Measurements from ENCODE around the gene SYT6. TPM values are rescaled to one million over a fixed set of nuclear protein-coding genes. Genes with fewer than 3 reads are reported as not detected.
"Not testable (repeated sequence)": the region's sequence is repeated elsewhere in the genome, so short reads cannot be mapped to it uniquely, and the experiment has no call there.

Gene SYT6
- total RNA-seq, 2 experiments from 2014 or later: not detected

- H4K20me1 ChIP-seq (ENCODE audit: insufficient read depth, low read length): no peaks in the 10 kb centered on the region
- CTCF ChIA-PET (ENCODE audit: unreplicated experiment): interaction anchor here (0.8 kb wide), 1 partner anchor 93 kb away, joined by 3 read pairs; no protein-coding TSS in a partner anchor
- no peak overlapping the region for H2AFZ ChIP-seq (ENCODE audit: low read length)
- no peak overlapping the region for H3K4me3 ChIP-seq (ENCODE audit: low read depth, low read length, poor library complexity, severe bottlenecking)
- H3K27ac ChIP-seq (ENCODE audit: low read depth, low read length, poor library complexity, severe bottlenecking): no peak overlapping the region
- TF ChIP-seq CTCF (conservative IDR thresholded peaks at IDR 0.05; ENCODE audit: low read length) (no peak), EZH2phosphoT487 (IDR thresholded peaks at IDR 0.05; ENCODE audit: borderline replicate concordance, low read depth, low read length) (no peak)
- no peaks in the 10 kb centered on the region for H3K4me1 ChIP-seq (ENCODE audit: insufficient read depth, low read length, poor library complexity, severe bottlenecking)
- intact Hi-C loops (cut with micrococcal nuclease; ENCODE audit: unreplicated experiment): no loop called here
- no peaks in the 10 kb centered on the region for H3K36me3 ChIP-seq (ENCODE audit: insufficient read depth, low read length)
- BruUV-seq (replicated peaks): no TSS peak
- H3K9me2 ChIP-seq (ENCODE audit: insufficient read depth, low read length): no peaks in the 10 kb centered on the region
- no peaks in the 10 kb centered on the region for H3K79me2 ChIP-seq (ENCODE audit: insufficient read depth, low read depth, low read length)
- no peak overlapping the region for H3K4me2 ChIP-seq (ENCODE audit: low read length)
- POLR2A ChIA-PET: no interaction called here
- no peak for DNase-seq (ENCODE audit: low spot score)
- H3K9me3 ChIP-seq (ENCODE audit: low read length): no peaks in the 10 kb centered on the region
Observed at GRCh38 chr1:114072246-114072645, 81.4 kb downstream of the SYT6 start.

GRCh38 chr1:114069762-114070161 lies 83.9 kb downstream of the SYT6 start:
- H3K9me3 ChIP-seq (ENCODE audit: low read length); H3K27ac ChIP-seq (ENCODE audit: low read depth, low read length, poor library complexity, severe bottlenecking); H3K4me3 ChIP-seq (ENCODE audit: low read depth, low read length, poor library complexity, severe bottlenecking); H4K20me1 ChIP-seq (ENCODE audit: insufficient read depth, low read length); H3K9me2 ChIP-seq (ENCODE audit: insufficient read depth, low read length); CTCF ChIA-PET (ENCODE audit: unreplicated experiment); H3K4me2 ChIP-seq (ENCODE audit: low read length); BruUV-seq (replicated peaks); H3K79me2 ChIP-seq (ENCODE audit: insufficient read depth, low read depth, low read length); POLR2A ChIA-PET; H2AFZ ChIP-seq (ENCODE audit: low read length); H3K36me3 ChIP-seq (ENCODE audit: insufficient read depth, low read length); DNase-seq (ENCODE audit: low spot score); H3K4me1 ChIP-seq (ENCODE audit: insufficient read depth, low read length, poor library complexity, severe bottlenecking); intact Hi-C loops (cut with micrococcal nuclease; ENCODE audit: unreplicated experiment): not testable (repeated sequence)

DNA sequence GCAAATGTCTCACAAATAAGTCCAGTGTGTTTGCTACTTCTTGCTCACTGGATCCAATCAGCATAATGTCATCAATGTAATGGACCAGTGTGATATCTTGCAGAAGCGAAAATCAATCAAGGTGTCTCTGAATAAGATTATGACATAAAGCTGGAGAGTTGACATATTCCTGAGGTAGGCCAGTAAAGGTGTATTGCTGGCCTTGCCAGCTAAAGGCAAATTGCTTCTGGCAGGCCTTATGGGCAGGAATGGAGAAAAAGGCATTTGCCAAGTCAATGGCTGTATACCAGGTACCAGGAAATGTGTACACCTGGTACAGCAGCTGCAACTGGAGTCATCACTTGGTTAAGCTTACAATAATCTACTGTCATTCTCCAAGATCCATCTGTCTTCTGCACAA lies 85.0 kb downstream of the SYT6 start:
- H3K9me3 ChIP-seq (ENCODE audit: low read length); H3K27ac ChIP-seq (ENCODE audit: low read depth, low read length, poor library complexity, severe bottlenecking); H4K20me1 ChIP-seq (ENCODE audit: insufficient read depth, low read length); POLR2A ChIA-PET; H3K9me2 ChIP-seq (ENCODE audit: insufficient read depth, low read length); H3K79me2 ChIP-seq (ENCODE audit: insufficient read depth, low read depth, low read length); H3K36me3 ChIP-seq (ENCODE audit: insufficient read depth, low read length); BruUV-seq (replicated peaks); H2AFZ ChIP-seq (ENCODE audit: low read length); H3K4me1 ChIP-seq (ENCODE audit: insufficient read depth, low read length, poor library complexity, severe bottlenecking); DNase-seq (ENCODE audit: low spot score); CTCF ChIA-PET (ENCODE audit: unreplicated experiment); intact Hi-C loops (cut with micrococcal nuclease; ENCODE audit: unreplicated experiment); H3K4me3 ChIP-seq (ENCODE audit: low read depth, low read length, poor library complexity, severe bottlenecking); H3K4me2 ChIP-seq (ENCODE audit: low read length): not testable (repeated sequence)

DNA sequence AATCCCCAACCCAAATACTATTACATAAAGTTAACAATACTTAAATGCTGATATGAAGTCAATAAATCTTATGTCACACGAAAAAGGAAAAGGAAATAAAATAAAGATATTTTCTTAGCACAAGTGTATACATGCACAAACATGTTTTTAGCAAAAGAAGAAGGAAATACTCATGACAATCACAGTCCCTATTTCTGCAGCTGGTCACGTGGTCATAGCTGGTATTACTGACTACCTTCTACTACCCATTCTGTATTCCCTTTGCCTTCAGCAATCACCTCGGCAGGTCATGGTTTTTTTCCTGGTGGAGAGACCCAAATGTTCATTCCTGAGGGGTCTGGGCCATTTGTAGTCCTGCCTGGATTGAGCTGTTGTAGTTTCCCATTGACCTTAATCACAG lies 88.0 kb downstream of the SYT6 start:
- intact Hi-C loops (cut with micrococcal nuclease; ENCODE audit: unreplicated experiment); H3K79me2 ChIP-seq (ENCODE audit: insufficient read depth, low read depth, low read length); CTCF ChIA-PET (ENCODE audit: unreplicated experiment); DNase-seq (ENCODE audit: low spot score); H3K4me1 ChIP-seq (ENCODE audit: insufficient read depth, low read length, poor library complexity, severe bottlenecking); H4K20me1 ChIP-seq (ENCODE audit: insufficient read depth, low read length); H3K4me2 ChIP-seq (ENCODE audit: low read length); BruUV-seq (replicated peaks); H3K4me3 ChIP-seq (ENCODE audit: low read depth, low read length, poor library complexity, severe bottlenecking); H3K9me3 ChIP-seq (ENCODE audit: low read length); H3K27ac ChIP-seq (ENCODE audit: low read depth, low read length, poor library complexity, severe bottlenecking); H3K36me3 ChIP-seq (ENCODE audit: insufficient read depth, low read length); H2AFZ ChIP-seq (ENCODE audit: low read length); H3K9me2 ChIP-seq (ENCODE audit: insufficient read depth, low read length): not testable (repeated sequence)
- POLR2A ChIA-PET: interaction anchor here (0.7 kb wide), 1 partner anchor 30 kb away, joined by 3 read pairs; no protein-coding TSS in a partner anchor

Measured in OCI-LY7 (cell line).